HL-60 (cell line): ENCODE measurements around the gene SIPA1L3.

Experiments used
- DNase-seq, 2 experiments: peaks; one replicate each; pipeline ENCODE4 v3.0.0-alpha.2; 2010 to 2020; ENCODE audit warnings: low read depth in 1 of 2, low spot score in 1 of 2
- H3K27ac ChIP-seq: fragments of 250-450 bp; sonication (Bioruptor Pico); replicated peaks from 2 replicates; pipeline ENCODE4 v1.5.1; 2020; ENCODE audit warnings: mild to moderate bottlenecking, moderate library complexity
- H3K27me3 ChIP-seq: fragments of 250-450 bp; sonication (Bioruptor Pico); 2 replicates; pipeline ENCODE4 v1.5.1; 2021; ENCODE audit warnings: mild to moderate bottlenecking, moderate library complexity; ENCODE audit not compliant: insufficient read depth, poor library complexity, severe bottlenecking
- H3K4me3 ChIP-seq: replicated peaks from 2 replicates; pipeline ENCODE4 v1.5.1; 2011; ENCODE audit warnings: mild to moderate bottlenecking, control low read depth, low read length; ENCODE audit not compliant: insufficient read depth
- CTCF ChIP-seq: IDR thresholded peaks from one replicate; pipeline ENCODE4 v1.5.1; 2011; ENCODE audit warnings: low read length, control low read depth, inconsistent platforms; ENCODE audit not compliant: insufficient read depth
- GABPA ChIP-seq: IDR thresholded peaks from 2 replicates; pipeline ENCODE4 v1.6.1; 2012; ENCODE audit warnings: low read depth
- POLR2AphosphoS5 ChIP-seq: IDR thresholded peaks from 2 replicates; pipeline ENCODE4 v1.6.1; 2012; ENCODE audit warnings: low read depth
- REST ChIP-seq: IDR thresholded peaks from 2 replicates; pipeline ENCODE4 v1.6.1; 2012; ENCODE audit warnings: low read depth; ENCODE audit not compliant: insufficient replicate concordance
- SPI1 ChIP-seq: IDR thresholded peaks from 2 replicates; pipeline ENCODE4 v1.6.1; 2012; ENCODE audit warnings: low read depth, mild to moderate bottlenecking, borderline replicate concordance

The SIPA1L3 gene

DNA sequence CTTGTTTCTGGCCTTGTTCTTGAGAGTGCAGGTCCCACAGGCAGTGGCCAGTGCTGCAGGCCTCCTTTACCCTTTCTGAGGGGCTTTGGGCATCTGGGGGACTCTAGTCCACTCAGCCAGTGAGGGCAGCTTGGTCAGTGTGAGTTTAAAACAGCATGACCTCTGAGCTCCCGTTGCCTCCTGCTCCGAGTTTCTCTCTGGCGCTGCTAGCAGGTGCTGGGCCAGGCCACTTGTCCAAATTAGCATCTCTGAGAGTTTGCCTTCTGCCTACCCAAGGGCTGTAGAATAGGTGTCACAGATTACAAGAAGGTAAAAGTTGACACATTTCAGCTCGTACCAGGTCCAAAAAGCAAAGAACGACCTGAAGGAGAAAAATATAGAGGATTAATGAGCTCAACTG, 105.9 kb downstream of the SIPA1L3 start:
- no peak overlapping the region for H3K27ac ChIP-seq
- H3K27me3 ChIP-seq, result no peaks in the 10 kb centered on the region
- no peak for DNase-seq
- no peak for TF ChIP-seq GABPA
- TF ChIP-seq POLR2AphosphoS5, result no peak
- TF ChIP-seq CTCF, result no peak
- no peak for TF ChIP-seq REST
- TF ChIP-seq SPI1, result no peak
- no peak overlapping the region for H3K4me3 ChIP-seq

GRCh38 chr19:38013913-38014580, 107.0 kb downstream of the SIPA1L3 start:
- DNase-seq, result no peak
- no peaks in the 10 kb centered on the region for H3K27me3 ChIP-seq
- no peak for TF ChIP-seq SPI1
- no peak for TF ChIP-seq CTCF
- no peak for TF ChIP-seq REST
- TF ChIP-seq GABPA, result no peak
- TF ChIP-seq POLR2AphosphoS5, result no peak
- no peak overlapping the region for H3K4me3 ChIP-seq
- no peak overlapping the region for H3K27ac ChIP-seq

GRCh38 chr19:38015216-38015615, 108.2 kb downstream of the SIPA1L3 start:
- TF ChIP-seq CTCF (no peak), POLR2AphosphoS5 (no peak), SPI1 (no peak), REST (no peak), GABPA (no peak)
- DNase-seq, result no peak

More at GRCh38 chr19:38015216-38015615, 108.2 kb downstream of the SIPA1L3 start:
- Histone ChIP-seq H3K27me3 (no peaks in the 10 kb centered on the region), H3K4me3 (no peak overlapping the region), H3K27ac (no peak overlapping the region)
